BE2C (cell line): ENCODE data around the gene CD24.

Source experiments
- DNase-seq: peaks from one replicate; pipeline ENCODE4 v3.0.0-alpha.2; 2020
- H3K27me3 ChIP-seq: fragments of 250-450 bp; sonication (Bioruptor Pico); 2 replicates; pipeline ENCODE4 v1.5.1; 2020; ENCODE audit warnings: mild to moderate bottlenecking
- H3K36me3 ChIP-seq: fragments of 250-450 bp; sonication (Bioruptor Pico); 2 replicates; pipeline ENCODE4 v1.5.1; 2020; ENCODE audit warnings: mild to moderate bottlenecking
- H3K4me1 ChIP-seq: fragments of 250-450 bp; sonication (Bioruptor Pico); 2 replicates; pipeline ENCODE4 v1.5.1; 2020
- H3K4me3 ChIP-seq: 2 replicates; pipeline ENCODE4 v1.5.1; 2011; ENCODE audit warnings: low read depth, low read length
- H3K9me3 ChIP-seq: fragments of 250-450 bp; sonication (Bioruptor Pico); 2 replicates; pipeline ENCODE4 v1.5.1; 2020
- TF ChIP-seq, protein P1 (sequence below): IDR thresholded peaks from 2 replicates; pipeline ENCODE4 v1.5.1; 2012; ENCODE audit warnings: mild to moderate bottlenecking, low read depth, low read length

CD24 gene

GRCh38 chr6:106939848-106940247, 34.7 kb downstream of the CD24 start:
- Histone ChIP-seq H3K9me3 (no peaks in the 10 kb centered on the region), H3K4me1 (no peaks in the 10 kb centered on the region), H3K36me3 (no peaks in the 10 kb centered on the region), H3K27me3 (no peaks in the 10 kb centered on the region), H3K4me3 (no peak overlapping the region)
- TF ChIP-seq, protein P1, sequence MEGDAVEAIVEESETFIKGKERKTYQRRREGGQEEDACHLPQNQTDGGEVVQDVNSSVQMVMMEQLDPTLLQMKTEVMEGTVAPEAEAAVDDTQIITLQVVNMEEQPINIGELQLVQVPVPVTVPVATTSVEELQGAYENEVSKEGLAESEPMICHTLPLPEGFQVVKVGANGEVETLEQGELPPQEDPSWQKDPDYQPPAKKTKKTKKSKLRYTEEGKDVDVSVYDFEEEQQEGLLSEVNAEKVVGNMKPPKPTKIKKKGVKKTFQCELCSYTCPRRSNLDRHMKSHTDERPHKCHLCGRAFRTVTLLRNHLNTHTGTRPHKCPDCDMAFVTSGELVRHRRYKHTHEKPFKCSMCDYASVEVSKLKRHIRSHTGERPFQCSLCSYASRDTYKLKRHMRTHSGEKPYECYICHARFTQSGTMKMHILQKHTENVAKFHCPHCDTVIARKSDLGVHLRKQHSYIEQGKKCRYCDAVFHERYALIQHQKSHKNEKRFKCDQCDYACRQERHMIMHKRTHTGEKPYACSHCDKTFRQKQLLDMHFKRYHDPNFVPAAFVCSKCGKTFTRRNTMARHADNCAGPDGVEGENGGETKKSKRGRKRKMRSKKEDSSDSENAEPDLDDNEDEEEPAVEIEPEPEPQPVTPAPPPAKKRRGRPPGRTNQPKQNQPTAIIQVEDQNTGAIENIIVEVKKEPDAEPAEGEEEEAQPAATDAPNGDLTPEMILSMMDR = no peak
- no peak for DNase-seq

GRCh38 chr6:106939208-106939607, 35.3 kb downstream of the CD24 start:
- Histone ChIP-seq H3K27me3 (no peaks in the 10 kb centered on the region), H3K4me1 (no peaks in the 10 kb centered on the region), H3K36me3 (no peaks in the 10 kb centered on the region), H3K9me3 (no peaks in the 10 kb centered on the region), H3K4me3 (no peak overlapping the region)
- TF ChIP-seq, protein P1 = no peak
- no peak for DNase-seq

DNA sequence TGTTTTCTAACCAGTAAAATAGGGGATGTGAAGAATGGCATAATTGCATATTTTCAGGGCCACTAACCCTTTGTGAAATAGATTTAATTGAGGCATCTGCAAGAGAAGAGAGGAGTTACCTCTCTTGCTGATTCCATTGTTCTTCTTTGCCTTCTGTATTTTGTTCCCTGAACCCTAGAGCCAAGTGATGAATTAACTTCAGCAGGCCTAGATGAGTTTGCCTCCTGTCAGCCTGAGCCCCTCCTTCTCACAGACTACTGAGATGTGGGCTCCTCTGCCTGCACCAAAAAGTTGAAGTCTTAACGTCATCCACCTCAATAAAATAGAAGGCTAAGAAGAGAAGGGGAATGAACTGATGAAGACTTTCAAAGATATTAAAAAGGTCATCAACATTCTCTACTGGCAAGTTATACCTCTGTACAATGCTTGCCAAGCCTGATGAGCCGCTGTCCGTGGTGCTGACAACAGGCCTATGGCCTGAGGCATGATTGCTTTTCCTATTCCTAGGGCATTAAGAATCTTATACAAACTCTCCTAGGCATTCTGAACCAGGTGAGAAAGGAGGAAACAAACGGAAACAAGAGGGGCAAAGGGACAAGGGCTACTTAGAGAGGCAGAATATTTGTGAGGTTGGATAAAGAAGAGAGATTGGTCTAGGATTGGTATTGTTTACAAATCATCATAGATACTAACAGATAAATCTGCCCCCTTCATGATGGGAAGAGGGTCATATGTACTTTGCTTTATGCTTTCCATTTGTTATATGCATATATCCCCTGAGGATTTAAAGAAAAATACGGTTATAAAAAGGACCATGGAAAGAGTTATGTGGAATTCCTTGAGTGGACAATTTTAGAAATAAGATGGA, 46.8 kb downstream of the CD24 start:
- DNase-seq = peak; percentile 34
- no peak overlapping the region for H3K4me3 ChIP-seq
- H3K27me3 ChIP-seq = no peaks in the 10 kb centered on the region

DNA sequence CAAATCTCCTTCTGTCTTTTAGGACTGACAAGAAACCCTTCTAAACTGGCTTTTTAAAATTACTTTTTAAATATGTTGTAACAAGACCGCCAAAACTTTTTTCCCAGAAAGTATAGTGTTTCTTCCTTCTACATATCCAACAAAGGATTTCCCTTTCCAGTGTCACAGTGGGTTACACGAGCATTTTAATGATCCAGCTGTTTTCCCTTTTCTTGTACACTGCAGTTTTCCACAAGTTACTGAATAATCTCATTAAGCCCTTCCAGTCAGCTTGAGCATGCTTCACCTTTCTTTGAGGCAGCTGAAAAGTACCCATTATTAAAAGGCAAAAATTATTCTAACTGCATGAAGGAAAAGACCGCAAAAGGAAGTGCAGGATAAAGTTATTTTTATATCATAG, 48.6 kb downstream of the CD24 start:
- Histone ChIP-seq H3K4me3 (no peak overlapping the region), H3K9me3 (no peaks in the 10 kb centered on the region), H3K36me3 (no peaks in the 10 kb centered on the region), H3K27me3 (no peaks in the 10 kb centered on the region), H3K4me1 (peaks cover 4% of the 10 kb centered on the region)
- DNase-seq = no peak
- TF ChIP-seq, protein P1 = no peak

More for the DNA sequence above, 46.8 kb downstream of the CD24 start:
- TF ChIP-seq, protein P1 = no peak
- Histone ChIP-seq H3K9me3 (no peaks in the 10 kb centered on the region), H3K36me3 (no peaks in the 10 kb centered on the region), H3K4me1 (peaks cover 4% of the 10 kb centered on the region)

DNA sequence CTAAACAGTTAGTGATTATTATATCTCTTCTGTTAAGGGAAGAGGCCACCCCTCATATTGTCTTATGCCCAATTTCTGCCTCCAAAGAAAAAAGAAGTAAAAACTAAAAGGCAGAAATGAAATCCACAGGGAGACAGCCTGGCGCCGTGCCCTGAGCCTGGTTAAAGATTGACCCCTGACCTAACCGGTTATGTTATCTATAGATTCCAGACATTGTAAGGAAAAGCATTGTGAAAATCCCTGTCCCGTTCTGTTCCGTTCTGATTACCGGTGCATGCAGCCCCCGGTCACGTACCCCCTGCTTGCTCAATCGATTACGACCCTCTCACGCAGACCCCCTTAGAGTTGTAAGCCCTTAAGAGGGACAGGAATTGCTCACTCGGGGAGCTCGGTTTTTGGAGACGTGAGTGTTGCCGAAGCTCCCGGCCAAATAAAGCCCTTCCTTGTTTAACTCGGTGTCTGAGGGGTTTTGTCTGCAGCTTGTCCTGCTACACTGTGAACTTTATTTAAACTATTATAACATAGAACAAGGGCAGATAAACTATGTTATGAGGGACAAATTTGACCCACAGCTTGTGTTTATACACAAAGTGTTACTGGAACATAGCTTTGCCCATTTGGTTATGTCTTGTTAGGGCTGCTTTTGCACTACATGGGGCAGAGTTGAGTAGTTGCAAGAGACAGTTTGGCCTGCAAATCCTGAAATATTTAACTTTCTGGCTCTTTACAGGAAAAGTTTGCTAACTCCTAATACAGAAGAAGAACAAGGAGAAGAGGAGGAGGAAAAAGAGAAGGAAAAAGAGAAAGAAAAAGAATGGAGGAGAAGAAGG, 49.6 kb downstream of the CD24 start:
- no peaks in the 10 kb centered on the region for H3K27me3 ChIP-seq
- H3K9me3 ChIP-seq = no peaks in the 10 kb centered on the region
- peak; percentile 34 for DNase-seq
- TF ChIP-seq, protein P1 = no peak
- no peaks in the 10 kb centered on the region for H3K36me3 ChIP-seq
- H3K4me1 ChIP-seq = peaks cover 4% of the 10 kb centered on the region
- H3K4me3 ChIP-seq = peak overlapping the region; percentile 23
